Rectal smooth muscle tissue (tissue), 1 donor: ENCODE data around the gene PHC2.

Experiments
- H3K27ac ChIP-seq: one replicate; pipeline ENCODE4 v1.7.0; 2013; ENCODE audit warnings: low read depth, low read length, inconsistent platforms
- H3K27me3 ChIP-seq: one replicate; pipeline ENCODE4 v1.7.0; 2013; ENCODE audit warnings: low read length; ENCODE audit not compliant: control insufficient read depth, insufficient read depth
- H3K36me3 ChIP-seq: one replicate; pipeline ENCODE4 v1.7.0; 2013; ENCODE audit warnings: low read length; ENCODE audit not compliant: control insufficient read depth, insufficient read depth
- H3K4me1 ChIP-seq: one replicate; pipeline ENCODE4 v1.7.0; 2013; ENCODE audit warnings: low read length; ENCODE audit not compliant: control insufficient read depth, insufficient read depth
- H3K4me3 ChIP-seq: one replicate; pipeline ENCODE4 v1.7.0; 2013; ENCODE audit warnings: low read length
- H3K9ac ChIP-seq: one replicate; pipeline ENCODE4 v1.7.0; 2013; ENCODE audit warnings: low read length

PHC2 gene

DNA sequence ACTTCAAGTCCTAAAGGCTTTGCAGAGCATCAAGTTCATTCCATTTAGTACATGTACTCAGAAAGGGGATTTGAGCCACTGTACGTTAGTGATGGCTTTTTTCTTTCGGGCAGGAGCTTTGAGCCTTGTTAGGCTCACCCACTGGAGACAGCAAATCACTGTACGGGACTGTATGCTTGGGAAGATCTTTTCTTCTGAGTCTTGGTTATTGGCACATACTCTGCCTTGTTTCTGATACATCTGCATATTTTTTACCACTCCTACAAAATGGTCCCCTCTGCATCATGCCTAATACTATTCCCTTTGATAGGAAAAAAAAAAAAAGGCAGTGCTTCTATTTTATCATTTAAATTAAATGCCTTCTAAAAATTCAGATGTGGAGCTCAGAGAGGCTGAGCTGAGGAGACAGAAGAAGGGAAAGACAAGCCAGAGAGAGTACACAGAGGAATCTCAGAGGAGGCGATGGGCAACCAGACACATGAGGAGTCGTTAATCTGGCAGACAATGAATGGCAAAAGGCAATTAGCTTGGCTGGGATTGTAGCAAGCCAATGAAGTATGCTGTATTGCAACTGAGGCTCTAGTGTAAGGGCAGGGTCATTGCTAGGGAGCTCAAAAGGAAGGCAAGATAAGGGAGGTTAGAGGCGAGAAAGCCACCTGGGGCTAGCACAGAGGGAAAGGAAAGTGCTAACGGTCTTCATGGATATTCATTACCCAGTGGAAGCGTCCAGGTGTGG lies 39.4 kb downstream of the PHC2 start:
- Histone ChIP-seq H3K27me3 (no peaks in the 10 kb centered on the region), H3K4me3 (no peak overlapping the region), H3K27ac (no peak overlapping the region), H3K36me3 (no peaks in the 10 kb centered on the region), H3K4me1 (peaks cover 22% of the 10 kb centered on the region), H3K9ac (no peak overlapping the region)

DNA sequence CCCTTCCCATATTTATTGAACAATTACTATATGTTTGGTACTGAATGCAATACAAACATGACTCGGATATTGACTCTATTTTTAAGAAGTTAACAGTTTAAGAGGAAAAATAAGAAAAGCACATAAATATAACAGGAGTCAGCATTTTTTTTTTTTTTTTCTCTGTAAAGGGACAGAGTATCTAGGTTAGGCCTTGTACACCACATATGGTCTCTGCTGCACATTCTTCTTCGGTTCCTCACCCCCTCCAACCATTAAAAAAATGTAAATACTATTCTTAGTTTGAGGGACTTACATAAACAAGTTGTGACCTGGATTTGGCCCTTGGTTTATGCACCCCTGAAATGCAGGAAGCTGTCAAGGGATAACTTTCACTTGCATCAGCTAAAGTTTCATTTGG lies 40.4 kb downstream of the PHC2 start:
- Histone ChIP-seq H3K4me3 (no peak overlapping the region), H3K27me3 (no peaks in the 10 kb centered on the region), H3K36me3 (no peaks in the 10 kb centered on the region), H3K4me1 (peaks cover 22% of the 10 kb centered on the region), H3K27ac (peak overlapping the region; percentile 19), H3K9ac (no peak overlapping the region)

DNA sequence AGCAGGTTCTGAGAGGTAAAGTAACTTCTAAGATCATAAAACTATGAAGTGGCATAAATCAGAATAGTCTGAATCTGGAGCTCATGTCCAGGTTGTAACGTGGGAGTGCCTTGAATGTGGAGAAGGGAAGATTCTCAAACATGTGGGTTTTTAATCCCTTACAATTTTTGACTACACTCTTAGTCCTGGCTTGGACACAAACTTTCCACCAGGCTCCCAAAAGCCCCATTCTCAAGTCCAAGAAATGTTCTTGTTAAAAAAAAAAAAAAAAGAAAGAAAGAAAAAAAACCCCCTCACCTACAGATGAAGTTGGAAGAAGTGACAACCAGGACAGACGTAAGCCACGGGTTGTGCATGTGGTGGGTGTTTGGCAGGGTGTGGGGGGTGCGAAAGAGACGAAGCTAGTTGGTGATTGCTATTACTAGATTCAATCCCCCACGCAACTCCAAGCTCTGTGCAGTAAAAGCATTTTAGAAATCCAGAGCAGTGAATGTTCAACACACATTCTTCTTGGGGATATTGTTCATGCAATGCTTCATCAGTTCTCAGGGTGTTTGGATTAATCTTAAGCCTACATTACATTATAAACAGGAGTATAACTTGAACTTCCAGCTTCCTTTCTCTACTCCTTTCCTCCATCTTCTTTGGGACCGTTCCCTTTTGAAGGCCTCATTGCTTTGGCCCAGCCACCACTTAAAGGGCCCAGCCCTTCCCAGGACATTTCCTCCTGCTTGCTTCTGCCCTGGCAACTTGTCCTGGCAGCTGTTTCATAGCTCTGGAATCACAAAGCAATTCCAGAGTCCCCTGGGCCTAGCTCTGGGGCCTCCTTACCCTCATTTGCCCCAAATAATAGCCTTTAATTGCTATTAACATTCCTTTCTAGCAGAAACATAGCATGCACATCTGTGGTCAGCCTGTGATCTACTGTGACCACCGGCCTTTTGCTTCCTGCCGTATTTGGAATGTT lies 41.8 kb downstream of the PHC2 start:
- Histone ChIP-seq H3K4me3 (no peak overlapping the region), H3K9ac (no peak overlapping the region), H3K27me3 (no peaks in the 10 kb centered on the region), H3K4me1 (peaks cover 24% of the 10 kb centered on the region), H3K36me3 (no peaks in the 10 kb centered on the region), H3K27ac (peak overlapping the region; percentile 1)

DNA sequence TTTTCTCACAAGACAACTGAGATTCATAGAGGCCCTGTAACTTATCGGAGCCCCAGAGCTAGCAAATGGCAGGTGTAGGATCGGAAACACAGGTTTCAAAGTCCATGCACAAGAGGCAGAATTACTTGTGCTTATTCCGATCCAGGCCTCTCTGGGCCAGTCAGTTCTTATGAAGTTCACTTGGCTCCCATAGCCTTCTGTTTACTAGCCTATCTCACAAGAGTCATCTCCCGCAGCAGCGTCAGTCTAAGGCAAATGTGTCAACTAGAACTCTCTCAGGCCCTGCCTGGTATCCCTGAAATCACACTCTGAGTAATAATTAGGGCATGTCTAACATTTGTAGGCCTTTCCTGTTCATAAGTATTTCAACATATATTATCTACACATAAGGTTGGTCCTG lies 43.3 kb downstream of the PHC2 start:
- Histone ChIP-seq H3K9ac (no peak overlapping the region), H3K4me1 (peaks cover 25% of the 10 kb centered on the region), H3K27ac (no peak overlapping the region), H3K27me3 (no peaks in the 10 kb centered on the region), H3K36me3 (no peaks in the 10 kb centered on the region), H3K4me3 (no peak overlapping the region)

DNA sequence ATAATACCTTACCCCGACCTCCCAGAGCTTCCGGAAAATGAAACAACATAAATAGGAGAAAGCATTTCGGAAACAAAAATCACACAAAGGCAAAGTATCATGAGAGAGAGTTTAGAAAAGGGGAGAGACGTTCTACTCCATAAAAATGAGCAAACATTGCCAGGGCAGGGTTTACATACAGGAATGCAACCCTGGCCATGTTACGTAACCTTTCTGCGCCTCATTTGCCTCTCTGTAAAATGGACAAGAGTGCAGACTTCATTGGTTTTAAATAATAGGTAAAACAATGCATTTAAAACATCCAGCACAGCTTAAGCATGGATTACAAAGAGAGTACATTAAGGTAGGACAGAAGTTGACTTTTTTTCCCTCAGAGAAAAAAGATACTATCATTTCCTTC lies 45.6 kb downstream of the PHC2 start:
- peaks cover 16% of the 10 kb centered on the region for H3K4me1 ChIP-seq
- no peaks in the 10 kb centered on the region for H3K27me3 ChIP-seq
- no peak overlapping the region for H3K27ac ChIP-seq
- H3K36me3 ChIP-seq = no peaks in the 10 kb centered on the region
- H3K4me3 ChIP-seq = no peak overlapping the region
- H3K9ac ChIP-seq = no peak overlapping the region

DNA sequence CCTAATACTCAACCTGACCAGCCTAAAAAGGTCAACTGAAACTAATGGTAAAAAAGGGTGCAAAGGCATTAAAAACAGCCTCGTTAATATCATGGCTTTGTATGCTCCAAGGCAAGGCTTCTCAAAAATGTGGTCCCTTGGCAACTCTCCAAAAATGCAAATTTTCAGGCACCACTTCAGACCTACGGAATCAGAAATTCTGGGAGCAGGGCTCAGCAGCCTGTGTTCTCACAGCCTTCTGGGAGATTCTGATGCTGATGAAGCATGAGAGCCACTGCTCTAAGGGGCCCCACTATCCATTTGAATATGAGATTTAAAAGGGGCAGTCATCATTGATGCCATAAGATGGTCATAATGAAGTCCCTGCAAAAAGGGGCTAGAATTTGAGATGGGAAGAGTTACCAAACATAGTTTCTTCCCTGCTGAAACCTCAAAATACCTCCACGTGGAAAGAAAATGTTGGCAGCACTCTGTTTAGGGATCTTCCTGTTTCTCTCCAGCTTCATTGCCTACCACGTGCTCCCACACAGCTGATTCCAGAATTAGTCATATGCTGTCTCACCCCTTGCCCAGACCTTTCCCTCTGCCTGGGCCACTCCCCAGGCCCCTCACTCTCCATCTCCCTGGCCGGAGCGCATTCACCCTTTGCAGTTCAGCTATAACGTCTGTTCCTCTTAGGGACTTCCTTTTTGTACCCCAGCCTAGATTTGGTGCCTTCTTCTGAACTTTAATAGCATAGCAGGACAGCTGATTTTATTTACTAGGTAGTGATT lies 46.7 kb downstream of the PHC2 start:
- no peaks in the 10 kb centered on the region for H3K36me3 ChIP-seq
- no peaks in the 10 kb centered on the region for H3K27me3 ChIP-seq
- no peak overlapping the region for H3K4me3 ChIP-seq
- no peak overlapping the region for H3K9ac ChIP-seq
- H3K4me1 ChIP-seq = peaks cover 6% of the 10 kb centered on the region
- no peak overlapping the region for H3K27ac ChIP-seq

DNA sequence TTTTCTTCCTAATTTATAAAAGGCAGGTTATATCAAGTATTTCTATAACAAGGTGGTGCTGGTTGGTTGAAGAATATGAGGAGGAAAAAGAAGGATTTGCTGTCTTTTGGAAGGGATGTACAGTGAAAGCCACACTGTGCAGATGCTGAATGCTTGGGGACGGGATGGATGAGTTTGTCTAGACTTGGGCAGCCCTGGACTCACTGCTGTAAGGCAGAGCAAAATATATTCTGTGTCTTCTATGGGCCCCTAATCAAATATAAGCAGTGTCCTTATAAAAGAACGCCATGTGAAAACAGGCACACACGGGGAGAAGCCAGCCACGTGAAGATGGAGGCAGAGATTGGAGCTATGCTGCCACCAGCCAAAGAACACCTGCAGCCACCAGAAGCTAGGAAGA lies 47.4 kb downstream of the PHC2 start:
- no peaks in the 10 kb centered on the region for H3K27me3 ChIP-seq
- no peak overlapping the region for H3K27ac ChIP-seq
- no peak overlapping the region for H3K9ac ChIP-seq
- H3K36me3 ChIP-seq = no peaks in the 10 kb centered on the region
- no peak overlapping the region for H3K4me3 ChIP-seq
- H3K4me1 ChIP-seq = peaks cover 3% of the 10 kb centered on the region

DNA sequence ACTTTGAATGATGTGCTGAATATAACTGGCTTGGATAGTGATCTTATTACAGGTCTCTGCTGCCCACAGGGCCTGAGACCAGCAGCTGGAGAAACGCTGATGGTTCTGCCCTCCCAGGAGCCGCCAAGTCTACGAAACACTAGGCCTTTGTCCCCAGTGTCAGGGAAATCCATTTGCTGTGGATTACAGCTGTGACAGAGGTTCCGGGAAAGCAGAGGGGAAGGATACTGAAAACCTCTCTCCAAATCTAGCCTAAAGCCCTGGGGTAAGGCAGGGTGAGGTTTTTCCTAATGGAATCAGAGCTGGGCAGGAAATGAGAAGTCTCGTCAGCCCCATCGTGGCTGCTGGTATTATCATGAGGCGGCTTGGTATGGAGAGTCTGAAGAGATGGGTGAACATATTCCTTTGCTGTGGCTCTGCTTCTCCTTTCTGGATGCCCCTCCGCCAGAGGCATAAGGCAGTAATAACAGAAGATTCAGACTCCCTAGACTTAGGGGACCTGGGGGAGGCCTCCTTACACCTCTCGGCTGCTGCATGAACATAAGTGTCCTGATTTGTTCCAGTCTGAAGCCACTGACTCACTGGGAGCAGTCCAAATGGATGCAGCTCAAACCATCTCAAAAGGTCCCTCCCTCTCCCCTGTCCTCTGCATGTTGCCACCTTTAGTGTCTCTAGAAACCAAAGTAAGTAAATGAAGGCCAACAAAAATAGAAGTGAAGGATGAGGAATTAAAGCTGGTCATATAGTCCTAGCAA lies 48.1 kb downstream of the PHC2 start:
- Histone ChIP-seq H3K4me3 (no peak overlapping the region), H3K27ac (no peak overlapping the region), H3K9ac (no peak overlapping the region), H3K36me3 (no peaks in the 10 kb centered on the region), H3K27me3 (no peaks in the 10 kb centered on the region), H3K4me1 (peaks cover 3% of the 10 kb centered on the region)

DNA sequence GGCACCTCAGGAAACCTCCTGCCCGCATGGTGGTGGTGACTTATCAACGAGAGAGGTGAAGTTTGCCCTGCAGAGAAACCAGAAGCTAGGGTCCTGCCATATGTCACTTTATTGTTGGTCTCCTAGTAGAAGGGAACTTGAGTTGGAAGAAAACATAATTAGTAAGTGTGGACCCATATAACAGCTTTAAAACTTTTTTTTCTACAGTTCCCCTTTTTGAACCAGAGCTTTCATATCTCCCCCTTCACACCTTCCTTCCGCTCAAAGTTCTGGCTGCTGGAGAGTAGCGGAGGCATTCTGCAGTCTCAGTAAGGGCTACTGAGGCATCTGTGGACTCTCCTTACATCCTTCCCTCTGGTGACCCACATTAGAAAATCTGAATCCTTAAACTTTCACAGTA lies 48.9 kb downstream of the PHC2 start:
- H3K36me3 ChIP-seq = no peaks in the 10 kb centered on the region
- no peaks in the 10 kb centered on the region for H3K27me3 ChIP-seq
- no peak overlapping the region for H3K27ac ChIP-seq
- peaks cover 3% of the 10 kb centered on the region for H3K4me1 ChIP-seq
- H3K4me3 ChIP-seq = no peak overlapping the region
- no peak overlapping the region for H3K9ac ChIP-seq

DNA sequence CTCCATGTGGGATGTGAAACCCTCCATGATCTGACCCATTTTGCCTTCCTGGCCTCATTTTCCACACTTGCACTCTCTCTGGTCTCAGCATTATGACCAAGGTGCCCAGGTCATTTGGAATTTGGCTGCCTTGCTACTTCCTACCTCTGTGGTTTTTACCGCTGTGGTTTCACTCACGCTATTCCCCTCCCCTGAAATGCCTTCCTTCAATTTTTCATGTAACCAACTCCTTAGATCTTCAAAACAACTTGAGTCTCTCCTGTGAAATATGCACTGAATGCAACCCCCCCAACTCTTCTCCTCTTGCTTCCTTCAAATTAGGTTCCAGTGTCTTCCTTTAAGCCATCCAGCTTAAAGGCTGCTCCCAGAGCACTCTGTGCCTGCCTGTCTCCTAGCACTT lies 50.1 kb downstream of the PHC2 start:
- H3K27ac ChIP-seq = no peak overlapping the region
- no peaks in the 10 kb centered on the region for H3K36me3 ChIP-seq
- no peaks in the 10 kb centered on the region for H3K27me3 ChIP-seq
- peaks cover 3% of the 10 kb centered on the region for H3K4me1 ChIP-seq
- no peak overlapping the region for H3K4me3 ChIP-seq
- H3K9ac ChIP-seq = no peak overlapping the region

DNA sequence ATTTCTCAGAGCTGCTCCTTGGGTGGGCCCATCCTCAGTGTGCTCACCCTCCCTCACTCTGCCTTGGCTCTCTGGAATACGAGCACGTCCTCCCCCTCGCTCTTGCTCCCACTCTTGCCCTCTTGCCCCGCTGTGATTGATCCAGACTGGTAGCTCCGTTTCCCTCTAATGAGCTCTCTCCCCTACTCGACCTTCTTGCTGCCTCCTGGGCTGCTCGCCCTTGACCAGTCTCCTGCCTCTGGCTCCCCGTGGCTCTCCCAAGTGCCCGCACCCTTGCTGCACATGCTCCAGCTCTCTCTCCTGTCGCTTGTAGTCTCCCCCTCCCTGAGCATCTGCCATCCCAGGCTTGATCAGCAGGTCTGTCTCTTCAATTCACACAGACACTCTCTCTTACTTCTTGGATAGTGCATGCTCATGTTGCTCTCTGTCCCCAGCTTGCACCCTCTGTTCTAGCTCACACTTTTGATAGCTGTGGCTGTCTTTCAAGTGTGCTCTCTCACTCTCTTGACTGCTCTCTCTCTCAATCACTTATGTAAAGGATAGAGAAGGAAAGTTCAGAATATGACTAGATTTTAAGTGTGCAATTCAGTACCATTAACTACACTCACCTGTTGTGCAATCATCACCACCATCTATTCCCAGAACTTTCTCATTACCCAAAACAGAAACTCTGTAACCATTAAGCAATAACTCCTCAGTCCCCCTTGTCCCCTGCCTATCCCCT lies 51.1 kb downstream of the PHC2 start:
- Histone ChIP-seq H3K27ac (no peak overlapping the region), H3K9ac (no peak overlapping the region), H3K36me3 (no peaks in the 10 kb centered on the region), H3K4me1 (peaks cover 4% of the 10 kb centered on the region), H3K4me3 (no peak overlapping the region), H3K27me3 (no peaks in the 10 kb centered on the region)
